Caco-2 (cell line): ENCODE data around the gene MTO1. TPM values are rescaled to one million over a fixed set of nuclear protein-coding genes. Genes with fewer than 3 reads are reported as not detected.

Experiments used
- BruUV-seq: library from RNA; stranded (reverse); fragments of 400-500 nt; replicated peaks from 2 replicates; lab custom pipeline; 2021; lab: Mats Ljungman, UMichigan
- CTCF ChIA-PET: fragments of 300-600 bp; sonication (Branson Sonifier 250); formaldehyde crosslinking; loops from one replicate; lab custom pipeline; 2022; ENCODE audit warnings: antibody characterized with exemption; lab: Charles Lee
- POLR2A ChIA-PET: fragments of 300-600 bp; sonication (Branson Sonifier 250); formaldehyde crosslinking; loops from one replicate; lab custom pipeline; 2022; ENCODE audit warnings: antibody characterized with exemption; lab: Charles Lee
- DNase-seq, 2 experiments: peaks; one replicate each; pipeline versions ENCODE4 v3.0.0 to v3.0.0-alpha.2; 2020 to 2022
- H3K27me3 ChIP-seq: replicated peaks from 2 replicates; pipeline ENCODE4 v1.6.0; 2011; ENCODE audit warnings: low read length; ENCODE audit not compliant: control insufficient read depth, insufficient read depth
- H3K36me3 ChIP-seq: 2 replicates; pipeline ENCODE4 v1.5.1; 2011; ENCODE audit warnings: low read length; ENCODE audit not compliant: control insufficient read depth, insufficient read depth
- H3K4me1 ChIP-seq: fragments of 250-450 bp; sonication (Bioruptor Pico); 2 replicates; pipeline ENCODE4 v1.5.1; 2020; ENCODE audit warnings: mild to moderate bottlenecking
- H3K4me3 ChIP-seq: 2 replicates; pipeline ENCODE4 v1.5.1; 2011; ENCODE audit warnings: low read depth, mild to moderate bottlenecking, control low read depth, low read length
- H3K9me3 ChIP-seq: fragments of 250-450 bp; sonication (Bioruptor Pico); 2 replicates; pipeline ENCODE4 v1.5.1; 2020; ENCODE audit warnings: mild to moderate bottlenecking, moderate library complexity
- H3K27ac Mint-ChIP-seq: one replicate; pipeline ENCODE4 v1.8.0; 2022; ENCODE audit warnings: mixed read lengths; ENCODE audit not compliant: unreplicated experiment
- H3K27me3 Mint-ChIP-seq: one replicate; pipeline ENCODE4 v1.8.0; 2022; ENCODE audit warnings: mixed read lengths; ENCODE audit not compliant: insufficient read depth, unreplicated experiment
- H3K36me3 Mint-ChIP-seq: one replicate; pipeline ENCODE4 v1.8.0; 2022; ENCODE audit warnings: mild to moderate bottlenecking, mixed read lengths; ENCODE audit not compliant: insufficient read depth, unreplicated experiment
- H3K4me1 Mint-ChIP-seq: one replicate; pipeline ENCODE4 v1.8.0; 2022; ENCODE audit warnings: low read depth, mixed read lengths; ENCODE audit not compliant: unreplicated experiment
- H3K4me3 Mint-ChIP-seq: one replicate; pipeline ENCODE4 v1.8.0; 2022; ENCODE audit warnings: mild to moderate bottlenecking, moderate library complexity, mixed read lengths; ENCODE audit not compliant: unreplicated experiment
- H3K9me3 Mint-ChIP-seq: one replicate; pipeline ENCODE4 v1.8.0; 2022; ENCODE audit warnings: mixed read lengths; ENCODE audit not compliant: unreplicated experiment
- CTCF ChIP-seq, 2 experiments: fragments of 200-600 bp in 1 of 2; IDR thresholded peaks; 1 replicate in 1 of 2; 2 replicates in 1 of 2; pipeline versions ENCODE4 v1.5.1 to v1.8.0; 2011 to 2022; ENCODE audit warnings: antibody characterized with exemption in 1 of 2, control low read depth in 1 of 2, inconsistent platforms in 1 of 2, low read depth in 1 of 2, low read length in 1 of 2, mild to moderate bottlenecking in 1 of 2, moderate library complexity in 1 of 2; ENCODE audit not compliant: insufficient read depth in 1 of 2, severe bottlenecking in 1 of 2, unreplicated experiment in 1 of 2
- intact Hi-C: fragments of 100-400 bp; cut with micrococcal nuclease; formaldehyde crosslinking; loops from one replicate; pipeline ENCODE4 v1.10.0; 2022; ENCODE audit not compliant: unreplicated experiment
- total RNA-seq: library from RNA; stranded (reverse); gene quantifications from 2 replicates; pipeline ENCODE4 v1.2.3, GENCODE V29; 2022

Gene MTO1
- total RNA-seq, 1 experiment from 2014 or later: 28.7 TPM

- no peaks in the 10 kb centered on the region for H3K27me3 Mint-ChIP-seq
- H3K36me3 ChIP-seq: no peaks in the 10 kb centered on the region; the same call in 1 of the 2 replicates
- TF ChIP-seq CTCF (IDR thresholded peaks at IDR 0.05; ENCODE audit: insufficient read depth in 1 of 2, low read depth in 1 of 2, low read length in 1 of 2, severe bottlenecking in 1 of 2, unreplicated experiment in 1 of 2): no peak
- DNase-seq: no peak
- no peaks in the 10 kb centered on the region for H3K4me1 ChIP-seq
- H3K9me3 ChIP-seq: no peaks in the 10 kb centered on the region
- no peaks in the 10 kb centered on the region for H3K27me3 ChIP-seq
- H3K4me3 ChIP-seq: no peak overlapping the region
- ChIA-PET POLR2A (no interaction called here), CTCF (interaction anchor here (0.6 kb wide), 1 partner anchor 166 kb away, joined by 3 read pairs; no protein-coding TSS in a partner anchor)
- no peak overlapping the region for H3K4me3 Mint-ChIP-seq
- H3K9me3 Mint-ChIP-seq: no peaks in the 10 kb centered on the region
- peaks cover 72% of the 10 kb centered on the region for H3K36me3 Mint-ChIP-seq
- intact Hi-C loops: no loop called here
- H3K27ac Mint-ChIP-seq: no peak overlapping the region
- no peaks in the 10 kb centered on the region for H3K4me1 Mint-ChIP-seq
- no TSS peak for BruUV-seq
These were observed 20.4 kb downstream of the MTO1 start for GRCh38 chr6:73481969-73482368.

- Histone ChIP-seq H3K9me3 (no peaks in the 10 kb centered on the region), H3K4me3 (no peak overlapping the region), H3K4me1 (no peaks in the 10 kb centered on the region), H3K27me3 (no peaks in the 10 kb centered on the region), H3K36me3 (no peaks in the 10 kb centered on the region; the same call in 1 of the 2 replicates)
- H3K4me3 Mint-ChIP-seq: no peak overlapping the region
- H3K36me3 Mint-ChIP-seq: peaks cover 72% of the 10 kb centered on the region
- H3K27ac Mint-ChIP-seq: no peak overlapping the region
- H3K27me3 Mint-ChIP-seq: no peaks in the 10 kb centered on the region
- no peak for TF ChIP-seq CTCF (IDR thresholded peaks at IDR 0.05; ENCODE audit: insufficient read depth in 1 of 2, low read depth in 1 of 2, low read length in 1 of 2, severe bottlenecking in 1 of 2, unreplicated experiment in 1 of 2)
- intact Hi-C loops: no loop called here
- ChIA-PET POLR2A (interaction anchor here (0.7 kb wide), 1 partner anchor 706 kb away, joined by 12 read pairs; no protein-coding TSS in a partner anchor), CTCF (no interaction called here)
- DNase-seq: no peak
- no peaks in the 10 kb centered on the region for H3K9me3 Mint-ChIP-seq
- no TSS peak for BruUV-seq
- no peaks in the 10 kb centered on the region for H3K4me1 Mint-ChIP-seq
These were observed 22.9 kb downstream of the MTO1 start for GRCh38 chr6:73484438-73484837.

GRCh38 chr6:73487473-73487872 is 25.9 kb downstream of the MTO1 start:
- H3K36me3 ChIP-seq: no peaks in the 10 kb centered on the region; the same call in none of the 2 replicates
- no peak for DNase-seq
- H3K4me3 Mint-ChIP-seq: no peak overlapping the region
- H3K4me1 Mint-ChIP-seq: no peaks in the 10 kb centered on the region
- H3K9me3 Mint-ChIP-seq: no peaks in the 10 kb centered on the region
- TF ChIP-seq CTCF (IDR thresholded peaks at IDR 0.05; ENCODE audit: insufficient read depth in 1 of 2, low read depth in 1 of 2, low read length in 1 of 2, severe bottlenecking in 1 of 2, unreplicated experiment in 1 of 2): no peak
- no peaks in the 10 kb centered on the region for H3K27me3 ChIP-seq
- intact Hi-C loops: no loop called here
- H3K27ac Mint-ChIP-seq: no peak overlapping the region
- no peaks in the 10 kb centered on the region for H3K27me3 Mint-ChIP-seq
- no TSS peak for BruUV-seq
- peaks cover 64% of the 10 kb centered on the region for H3K36me3 Mint-ChIP-seq
- H3K9me3 ChIP-seq: no peaks in the 10 kb centered on the region
- no peak overlapping the region for H3K4me3 ChIP-seq
- H3K4me1 ChIP-seq: no peaks in the 10 kb centered on the region
- ChIA-PET POLR2A (no interaction called here), CTCF (no interaction called here)
